ENCODE results near the gene SUGCT.
"Not testable (repeated sequence)": the region's sequence is repeated elsewhere in the genome, so short reads cannot be mapped to it uniquely, and the experiment has no call there.

The SUGCT gene

GRCh38 chr7:40248681-40249080, 113.9 kb downstream of the SUGCT start:
- DNase-seq (ENCODE audit: low spot score), result no peak
- no peak for TF ChIP-seq CTCF (IDR thresholded peaks at IDR 0.05; ENCODE audit: extremely low read depth, insufficient read depth, missing control alignments)
- in situ Hi-C loops (cut with MboI; ENCODE audit: low pct_unique_long_range_greater_than_20kb, low sequenced_read_pairs, unreplicated experiment), result no loop called here

GRCh38 chr7:40253444-40253843, 118.6 kb downstream of the SUGCT start:
- DNase-seq (ENCODE audit: low spot score); in situ Hi-C loops (cut with MboI; ENCODE audit: low pct_unique_long_range_greater_than_20kb, low sequenced_read_pairs, unreplicated experiment): not testable (repeated sequence)

GRCh38 chr7:40263752-40264390, 129.1 kb downstream of the SUGCT start:
- DNase-seq (ENCODE audit: low spot score), result no peak
- in situ Hi-C loops (cut with MboI; ENCODE audit: low pct_unique_long_range_greater_than_20kb, low sequenced_read_pairs, unreplicated experiment), result no loop called here
- no peak for TF ChIP-seq CTCF (IDR thresholded peaks at IDR 0.05; ENCODE audit: extremely low read depth, insufficient read depth, missing control alignments)

- TF ChIP-seq CTCF (IDR thresholded peaks at IDR 0.05; ENCODE audit: extremely low read depth, insufficient read depth, missing control alignments), result no peak
- DNase-seq (ENCODE audit: low spot score), result no peak
- in situ Hi-C loops (cut with MboI; ENCODE audit: low pct_unique_long_range_greater_than_20kb, low sequenced_read_pairs, unreplicated experiment), result no loop called here
These were observed 132.8 kb downstream of the SUGCT start for GRCh38 chr7:40267583-40267982.

GRCh38 chr7:40268810-40269209, 134.0 kb downstream of the SUGCT start:
- DNase-seq (ENCODE audit: low spot score); in situ Hi-C loops (cut with MboI; ENCODE audit: low pct_unique_long_range_greater_than_20kb, low sequenced_read_pairs, unreplicated experiment): not testable (repeated sequence)

GRCh38 chr7:40276061-40276460, 141.3 kb downstream of the SUGCT start:
- DNase-seq (ENCODE audit: low spot score), result no peak
- no peak for TF ChIP-seq CTCF (IDR thresholded peaks at IDR 0.05; ENCODE audit: extremely low read depth, insufficient read depth, missing control alignments)
- in situ Hi-C loops (cut with MboI; ENCODE audit: low pct_unique_long_range_greater_than_20kb, low sequenced_read_pairs, unreplicated experiment), result no loop called here

- DNase-seq (ENCODE audit: low spot score), result no peak
- in situ Hi-C loops (cut with MboI; ENCODE audit: low pct_unique_long_range_greater_than_20kb, low sequenced_read_pairs, unreplicated experiment), result no loop called here
- no peak for TF ChIP-seq CTCF (IDR thresholded peaks at IDR 0.05; ENCODE audit: extremely low read depth, insufficient read depth, missing control alignments)
These were observed 145.2 kb downstream of the SUGCT start for GRCh38 chr7:40279991-40280390.

GRCh38 chr7:40282858-40283257, 148.1 kb downstream of the SUGCT start:
- in situ Hi-C loops (cut with MboI; ENCODE audit: low pct_unique_long_range_greater_than_20kb, low sequenced_read_pairs, unreplicated experiment), result no loop called here
- DNase-seq (ENCODE audit: low spot score), result no peak
- no peak for TF ChIP-seq CTCF (IDR thresholded peaks at IDR 0.05; ENCODE audit: extremely low read depth, insufficient read depth, missing control alignments)

Measured in GM13977 (cell line).